Measurements from ENCODE around the gene CERS1.

The CERS1 gene

DNA sequence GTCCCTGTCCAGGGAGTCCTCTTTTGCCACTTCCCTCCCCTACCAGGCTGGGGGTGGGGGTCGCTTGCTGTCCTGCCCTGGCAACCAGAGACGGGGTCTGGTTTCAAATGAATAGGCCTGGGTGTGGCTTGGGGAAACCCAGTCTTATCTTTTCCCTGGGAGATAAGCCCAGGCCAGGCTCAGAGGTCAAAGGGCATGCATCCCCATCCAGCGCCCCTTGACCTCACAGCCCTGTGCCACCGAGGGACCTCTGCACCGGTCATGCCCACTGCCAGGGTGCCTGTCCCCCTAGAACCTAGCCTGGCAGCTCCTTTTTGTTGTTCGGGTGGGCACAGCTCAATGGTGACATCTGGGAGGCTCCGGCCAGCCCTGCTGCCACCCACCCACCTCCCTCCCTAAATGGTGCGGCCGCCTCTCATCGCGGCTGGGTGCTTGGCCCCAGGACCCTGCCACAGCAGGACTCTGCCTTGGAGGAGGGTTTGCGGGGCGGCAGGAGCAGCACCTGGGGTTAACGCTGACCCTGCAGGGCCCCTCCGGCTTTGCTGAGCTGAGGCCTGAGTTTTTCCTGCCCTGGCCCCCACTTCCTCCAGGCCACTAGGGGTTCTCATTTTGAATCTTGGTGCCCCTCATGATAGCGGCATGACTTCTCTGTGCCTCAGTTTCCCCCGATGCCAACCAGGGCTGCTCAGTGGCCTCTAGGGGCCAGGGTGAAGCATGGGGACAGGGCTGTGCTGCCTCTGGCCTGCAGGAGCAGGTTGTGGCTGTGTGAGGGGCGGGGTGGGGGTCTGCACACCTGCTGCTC lies 2.9 kb upstream of the CERS1 start:
- no peak for DNase-seq

GRCh38 chr19:18898081-18898606 lies 2.2 kb upstream of the CERS1 start:
- no peak for DNase-seq

GRCh38 chr19:18897094-18898029 lies 1.4 kb upstream of the CERS1 start:
- DNase-seq = no peak

- peak in 1 of 2 experiments; percentile 31 for DNase-seq
These were observed 473 bp upstream of the CERS1 start for GRCh38 chr19:18896421-18896841.

DNA sequence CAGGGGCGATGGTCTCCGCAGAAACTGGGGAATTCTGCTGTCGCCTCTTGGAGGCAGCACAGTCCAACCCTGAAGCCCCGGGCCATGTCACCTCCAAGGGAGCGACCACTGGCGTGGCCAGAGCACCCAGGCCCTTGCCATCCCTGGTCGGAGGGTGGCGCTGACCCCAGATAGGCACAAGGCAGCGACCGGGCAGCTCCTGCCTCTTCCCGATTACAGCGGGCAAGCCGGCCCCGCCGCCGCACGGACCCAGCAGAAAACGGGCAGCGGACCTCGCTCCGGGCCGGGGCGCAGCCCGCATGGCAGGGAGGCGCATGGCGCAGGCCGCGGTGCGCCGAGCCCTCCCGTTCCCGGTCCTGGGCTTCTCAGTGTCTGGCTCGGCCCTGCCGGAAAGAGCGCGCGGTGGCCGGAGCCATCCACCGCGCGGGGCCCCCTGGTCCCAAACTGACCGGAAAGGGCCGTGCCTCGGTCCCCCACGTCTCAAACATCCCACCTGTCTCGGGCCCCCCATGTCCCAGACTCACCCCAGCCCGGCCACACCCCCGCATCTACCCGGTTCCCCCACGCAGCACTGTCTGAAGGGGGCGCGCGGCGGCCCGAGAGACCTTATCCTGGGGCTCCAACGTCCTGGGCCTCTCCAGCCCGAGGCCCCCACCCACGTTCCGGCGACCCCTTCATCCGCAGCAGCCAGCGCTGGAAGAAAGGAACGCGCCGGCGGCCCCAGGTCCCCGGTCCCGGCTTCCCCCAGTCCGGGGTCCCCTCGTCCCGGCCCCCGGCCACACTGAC lies 727 bp downstream of the CERS1 start:
- no peak for DNase-seq

- DNase-seq = peak; percentile 86 to 93
These were observed 1.5 kb downstream of the CERS1 start for GRCh38 chr19:18894254-18895037.

GRCh38 chr19:18893587-18894253 lies 2.2 kb downstream of the CERS1 start:
- DNase-seq = no peak

DNA sequence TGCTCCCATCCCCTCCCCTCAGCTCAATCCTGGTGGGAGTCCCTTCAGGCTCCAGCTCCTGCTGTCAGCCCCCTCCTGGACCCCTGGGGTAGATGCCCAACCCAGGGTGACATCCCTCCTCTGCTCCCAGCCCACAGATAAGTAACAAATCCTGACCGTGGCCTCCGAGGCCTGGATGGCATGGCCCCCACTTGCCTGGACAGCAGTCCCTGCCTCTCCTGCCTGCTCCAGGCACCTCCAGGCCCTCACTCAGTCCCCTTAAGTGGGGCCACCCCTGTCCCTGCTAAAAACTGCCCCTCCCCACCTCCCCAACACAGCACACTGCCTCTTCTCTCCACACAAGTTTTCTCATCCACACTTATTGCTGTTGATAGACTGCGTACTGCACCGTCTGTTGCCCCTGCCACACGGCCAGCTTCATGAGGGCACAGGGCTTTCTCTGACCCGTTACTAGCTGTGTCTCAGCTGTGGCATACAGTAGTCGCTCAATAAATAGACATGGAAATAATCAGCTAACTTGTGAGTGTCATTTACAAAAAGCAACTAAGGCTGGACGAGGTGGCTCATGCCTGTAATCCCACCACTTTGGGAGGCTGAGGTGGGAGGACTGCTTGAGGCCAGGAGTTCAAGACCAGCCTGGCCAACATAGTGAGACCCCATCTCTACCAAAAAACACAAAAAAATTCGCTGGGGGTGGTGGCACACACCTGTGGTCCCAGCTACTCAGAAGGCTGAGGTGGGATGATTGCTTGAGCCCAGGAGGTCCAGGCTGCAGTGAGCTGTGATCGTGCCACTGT lies 5.8 kb downstream of the CERS1 start:
- DNase-seq = no peak

DNA sequence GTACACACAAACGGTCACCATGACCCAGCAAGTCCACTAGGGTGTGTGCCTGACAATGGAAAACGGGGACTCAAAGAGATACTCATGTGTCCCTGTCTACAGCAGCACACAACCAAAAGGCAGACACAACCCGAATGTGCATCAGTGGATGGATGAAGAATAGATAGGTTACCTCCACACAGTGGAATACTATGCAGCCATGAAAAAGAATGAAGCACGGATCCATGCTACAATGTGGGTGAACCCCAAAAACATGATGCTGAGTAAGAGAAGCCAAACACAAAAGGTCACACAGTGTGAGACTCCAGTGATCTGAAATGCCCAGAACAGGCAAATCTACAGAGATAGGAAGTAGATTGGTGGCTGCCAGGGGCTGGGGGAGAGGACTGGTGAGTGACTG lies 9.0 kb downstream of the CERS1 start:
- DNase-seq = no peak

DNA sequence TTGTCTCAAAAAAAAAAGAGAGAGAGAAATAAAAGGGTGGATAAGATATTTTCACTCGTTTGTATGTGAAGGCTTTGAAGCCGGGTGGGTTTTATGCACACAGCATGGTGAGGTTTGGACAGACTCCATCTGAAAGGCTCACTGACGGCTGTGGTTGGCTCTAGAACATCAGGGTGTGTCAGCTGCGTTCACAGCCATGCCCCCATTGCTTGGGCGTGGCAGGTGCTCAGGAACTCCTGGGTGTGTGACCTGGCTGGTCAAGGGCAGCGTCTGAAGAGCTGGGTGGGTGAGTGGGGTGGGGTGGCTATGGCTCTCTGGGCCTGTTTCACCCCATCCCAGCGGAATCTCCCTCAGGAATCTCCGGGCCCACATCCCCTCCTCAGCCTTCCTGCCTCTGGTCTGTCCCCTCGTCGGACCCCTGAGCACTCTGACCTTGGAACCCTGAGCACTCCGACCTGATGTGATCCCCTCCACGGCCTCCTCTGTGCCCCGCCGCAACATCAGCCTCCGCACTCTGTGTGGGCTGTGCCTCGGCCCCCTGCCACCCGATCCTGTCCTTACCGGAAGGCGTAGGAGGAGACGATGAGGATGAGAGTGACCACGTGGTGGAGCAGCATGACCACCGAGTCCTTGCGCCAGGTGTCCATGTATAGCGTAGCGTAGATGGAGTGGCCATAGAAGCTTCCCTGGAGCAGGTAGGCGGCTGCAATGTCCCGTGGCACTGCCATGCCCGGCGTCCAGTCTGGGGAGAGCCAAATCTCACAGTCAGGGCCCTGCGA lies 12.2 kb downstream of the CERS1 start:
- no peak for DNase-seq

DNA sequence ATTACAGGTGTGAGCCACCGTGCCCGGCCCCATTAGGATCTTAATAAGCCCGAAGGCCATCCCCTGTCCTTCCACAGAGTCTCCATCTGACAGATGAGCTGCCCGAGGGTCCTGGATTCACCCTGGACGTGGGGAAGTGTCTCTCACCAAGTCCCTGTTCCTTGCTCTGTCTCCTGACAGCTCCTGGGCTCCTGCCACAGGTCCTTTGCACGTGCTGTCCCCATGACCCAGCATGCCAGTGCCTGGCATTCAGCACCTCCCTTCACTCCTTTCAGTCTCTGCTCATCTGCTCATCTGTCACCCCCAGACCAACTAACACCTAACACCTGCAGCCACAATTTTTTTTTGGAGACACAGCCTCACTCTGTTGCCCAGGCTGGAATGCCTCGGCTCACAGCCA lies 14.5 kb downstream of the CERS1 start:
- DNase-seq = no peak

DNA sequence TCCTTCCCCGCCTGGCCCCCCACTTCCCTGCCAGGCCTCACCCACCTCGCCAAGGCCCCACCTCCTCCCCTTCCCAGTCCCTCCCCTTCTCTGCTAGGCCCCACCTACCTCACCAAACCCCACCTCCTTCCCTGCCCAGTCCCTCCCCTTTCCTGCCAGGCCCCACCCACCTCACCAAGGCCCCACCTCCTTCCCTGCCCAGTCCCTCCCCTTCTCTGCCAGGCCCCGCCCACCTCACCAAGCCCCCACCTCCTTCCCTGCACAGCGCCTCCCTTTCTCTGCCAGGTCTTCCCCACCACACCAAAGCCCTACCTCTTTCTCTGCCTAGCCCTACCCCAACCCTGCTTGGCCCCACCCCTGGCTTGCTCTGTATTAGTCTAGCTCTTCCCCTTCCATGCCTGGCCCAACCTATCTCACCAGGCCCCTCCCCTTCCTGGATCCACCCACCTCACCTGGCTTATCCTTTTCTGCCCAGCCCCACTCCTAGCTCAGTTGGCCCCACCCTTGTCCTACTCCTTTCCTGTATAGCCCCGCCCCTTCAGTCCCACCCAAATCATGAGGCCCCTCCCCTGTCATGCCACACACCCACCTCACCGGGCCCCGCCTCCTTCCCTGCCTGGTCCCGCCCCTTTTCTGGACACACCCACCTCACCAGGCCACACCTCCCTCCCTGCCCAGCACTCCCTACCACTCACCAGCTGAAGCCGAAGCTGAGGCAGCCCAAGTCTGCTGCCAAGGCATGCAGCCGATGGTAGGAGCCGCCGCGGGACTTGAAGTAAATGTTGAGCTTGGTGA lies 16.2 kb downstream of the CERS1 start:
- no peak for DNase-seq

DNA sequence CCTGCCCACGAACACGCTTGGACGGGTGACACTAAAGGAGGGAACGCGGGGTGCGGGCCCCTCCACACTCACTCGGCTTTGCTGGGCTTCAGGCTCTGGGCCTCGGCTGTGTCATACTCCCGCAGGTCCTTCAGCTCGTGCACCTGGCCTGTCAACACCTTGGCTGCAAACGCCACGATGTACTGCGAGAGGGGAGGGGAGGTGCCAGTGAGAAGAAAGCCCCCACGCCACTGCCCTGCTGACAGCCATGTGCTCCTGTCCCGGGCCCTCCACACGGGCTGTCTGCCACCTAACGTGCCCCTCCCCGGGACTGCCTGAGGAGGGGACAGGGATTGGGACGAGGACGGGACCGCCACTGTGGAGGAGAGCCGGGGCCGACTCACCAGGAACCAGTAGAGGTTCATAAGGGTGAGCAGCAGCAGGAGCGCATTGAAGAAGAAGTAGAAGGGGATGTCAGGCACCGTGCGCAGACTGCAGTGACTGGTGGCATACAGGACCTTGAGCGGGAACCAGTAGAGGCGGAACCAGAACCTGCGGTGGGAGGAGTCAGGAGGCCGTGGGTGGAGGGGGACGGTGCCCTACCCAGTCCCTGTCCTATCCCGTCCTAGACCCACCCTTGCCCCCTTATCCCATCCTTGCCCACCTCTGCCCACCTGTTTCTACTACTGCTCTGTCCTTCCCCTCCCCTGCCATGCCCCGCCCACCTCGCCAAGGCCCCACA lies 16.9 kb downstream of the CERS1 start:
- no peak for DNase-seq

GRCh38 chr19:18878058-18878797 lies 17.7 kb downstream of the CERS1 start:
- DNase-seq = no peak

DNA sequence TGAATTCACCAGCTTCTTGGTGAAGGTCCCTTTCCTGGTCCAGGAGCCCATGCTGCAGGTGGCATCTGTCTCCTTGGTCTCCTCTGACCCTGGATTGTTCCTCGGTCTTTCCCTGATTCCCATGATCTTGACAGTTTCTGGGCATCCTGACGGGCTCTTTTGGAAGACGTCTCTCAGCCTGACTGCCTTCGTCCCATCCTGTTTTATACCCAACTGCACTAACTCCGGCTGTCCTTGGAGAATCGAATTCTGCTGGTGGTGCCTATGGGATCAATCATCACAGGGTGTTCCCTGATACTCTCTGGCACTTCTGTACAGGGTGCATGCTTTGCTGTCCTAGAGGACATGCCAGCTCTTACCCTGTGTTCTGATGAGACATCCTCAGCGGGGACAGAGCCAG lies 19.1 kb downstream of the CERS1 start:
- DNase-seq = no peak

DNA sequence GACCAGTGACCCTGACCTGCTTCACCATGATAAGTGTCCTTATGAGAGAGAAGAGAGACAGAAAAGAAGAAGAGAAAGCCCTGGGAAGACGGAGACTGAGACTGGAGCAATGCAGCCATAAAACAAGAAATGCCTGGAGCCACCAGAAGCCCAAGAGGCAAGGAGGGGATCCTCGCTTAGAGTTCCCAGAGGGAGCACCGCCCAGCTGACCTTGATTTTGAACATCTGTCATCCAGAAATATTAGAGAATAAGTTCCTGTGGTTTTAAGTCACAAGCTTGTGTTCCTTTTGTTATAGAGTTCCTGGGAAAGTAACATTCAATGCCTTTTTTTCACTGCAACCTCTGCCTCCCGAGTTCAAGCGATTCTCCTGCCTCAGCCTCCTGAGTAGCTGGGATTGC lies 20.2 kb downstream of the CERS1 start:
- DNase-seq = no peak

DNA sequence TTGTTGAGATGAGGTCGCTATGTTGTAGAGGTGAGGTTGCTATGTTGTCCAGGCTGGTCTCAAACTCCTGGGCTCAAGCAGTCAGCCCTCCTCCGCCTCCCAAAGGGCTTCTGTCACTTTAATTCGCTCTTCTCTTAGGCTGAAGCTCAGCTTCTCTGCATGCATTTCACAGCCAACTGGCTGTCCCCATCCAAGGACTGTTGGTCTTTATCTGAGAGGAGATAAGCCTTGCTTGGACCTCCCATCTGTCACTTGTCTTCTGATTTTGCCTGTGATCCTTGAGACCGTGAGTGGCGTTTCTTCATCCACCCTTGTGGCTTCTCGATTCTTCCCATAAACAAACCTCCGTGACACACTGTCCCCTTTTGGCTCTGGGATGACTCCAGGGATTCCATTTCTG lies 24.4 kb downstream of the CERS1 start:
- DNase-seq = no peak

Measured in NCI-H446 (cell line).